Body of pancreas (tissue), 4 donors: ENCODE results near the gene SZRD1. TPM values are rescaled to one million over a fixed set of nuclear protein-coding genes. Genes with fewer than 3 reads are reported as not detected.

Experiments
- ATAC-seq: fragments of 150-250 bp; one replicate; pipeline ENCODE4 v1.9.1; 2016
- DNase-seq, 4 donors: peaks; one replicate each; pipeline ENCODE4 v3.0.0-alpha.2; 2019
- H3K27ac ChIP-seq, 4 donors: fragments of 200-600 bp; sonication (generic); 1 replicate in 3 of 4; 2 replicates in 1 of 4; pipeline versions ENCODE4 v1.5.1 to v1.6.1; 2016 to 2019; ENCODE audit warnings: mild to moderate bottlenecking in 1 of 4, mixed read lengths in 1 of 4, moderate library complexity in 1 of 4
- H3K27me3 ChIP-seq, 2 donors: fragments of 200-600 bp; sonication (generic); one replicate each; pipeline ENCODE4 v1.6.0; 2016; ENCODE audit warnings: mild to moderate bottlenecking in 1 of 2
- H3K36me3 ChIP-seq, 2 donors: fragments of 200-600 bp; sonication (generic); replicated peaks in 1 of 2; 2 replicates each; pipeline ENCODE4 v1.5.1; 2016; ENCODE audit warnings: low read depth in 2 of 2; ENCODE audit not compliant: insufficient read depth in 1 of 2
- H3K4me1 ChIP-seq: fragments of 200-600 bp; sonication (generic); one replicate; pipeline ENCODE4 v1.6.0; 2016
- H3K4me3 ChIP-seq, 2 donors: fragments of 200-600 bp; sonication (generic); 1 replicate in 1 of 2; 2 replicates in 1 of 2; pipeline ENCODE4 v1.5.1; 2016 to 2019
- H3K9me3 ChIP-seq, 3 donors: fragments of 200-600 bp; sonication (generic); 1 replicate in 2 of 3; 2 replicates in 1 of 3; pipeline ENCODE4 v1.5.1; 2016
- CTCF ChIP-seq, 7 experiments: fragments of 450-650 bp in 4 of 7; fragments of 200-600 bp in 3 of 7; sonication (generic) in 3 of 7; IDR thresholded peaks; one replicate each; pipeline ENCODE4 v1.5.1; 2016 to 2019; ENCODE audit warnings: antibody characterized with exemption in 7 of 7
- POLR2A ChIP-seq, 3 donors: fragments of 450-650 bp; IDR thresholded peaks; one replicate each; pipeline ENCODE4 v1.6.1; 2016; ENCODE audit warnings: antibody characterized with exemption in 3 of 3, mild to moderate bottlenecking in 2 of 3
- WGBS, 2 donors: methylation state at CpG; one replicate each; pipeline ENCODE4 v1.1.5; 2017; 5-methylcytosine and 5-hydroxymethylcytosine counted together
- intact Hi-C: fragments of 100-400 bp; cut with DNase I; formaldehyde crosslinking; loops from one replicate; pipeline ENCODE4 v1.15.1; 2023
- total RNA-seq, 2 donors: library from RNA; depleted of rRNA; stranded (reverse); fragments of >200 nt; gene quantifications; one replicate each; pipeline ENCODE4 v1.1.0, GENCODE V29; 2016

SZRD1 gene
- total RNA-seq, 2 donors from 2014 or later: 26.4 to 29.8 TPM

GRCh38 chr1:16367258-16367967 is 371 bp downstream of the SZRD1 start:
- Histone ChIP-seq H3K4me1 (peaks cover 70% of the 10 kb centered on the region), H3K27ac (peak overlapping the region; percentile 92 to 94 (median 93))

GRCh38 chr1:16367968-16368890 is 1.2 kb downstream of the SZRD1 start:
- peak overlapping the region; percentile 66 to 73 for H3K4me3 ChIP-seq
- ATAC-seq (no peak), DNase-seq (no peak)
- intact Hi-C loops: no loop called here
- H3K36me3 ChIP-seq: no peaks in the 10 kb centered on the region
- H3K27ac ChIP-seq: peak overlapping the region; percentile 92 to 94 (median 93)
- H3K27me3 ChIP-seq: no peaks in the 10 kb centered on the region
- TF ChIP-seq CTCF (IDR thresholded peaks at IDR 0.05) (no peak), POLR2A (IDR thresholded peaks at IDR 0.05) (no peak)
- H3K9me3 ChIP-seq: no peaks in the 10 kb centered on the region
- WGBS, 2 donors: 2 to 3% methylated on average over 24 of the region's 24 CpGs
- H3K4me1 ChIP-seq: peaks cover 77% of the 10 kb centered on the region

More at GRCh38 chr1:16367258-16367967, 371 bp downstream of the SZRD1 start:
- H3K36me3 ChIP-seq: no peaks in the 10 kb centered on the region
- peak in 3 of 4 donors; percentile 77 to 84 (median 80) for DNase-seq
- no peaks in the 10 kb centered on the region for H3K27me3 ChIP-seq
- intact Hi-C loops: no loop called here
- ATAC-seq: peak; percentile 69
- TF ChIP-seq POLR2A (IDR thresholded peaks at IDR 0.05) (peak in 2 of 3 donors; percentile 83 to 93), CTCF (IDR thresholded peaks at IDR 0.05) (peak in 2 of 7 experiments; percentile 9 to 20)
- no peaks in the 10 kb centered on the region for H3K9me3 ChIP-seq
- H3K4me3 ChIP-seq: peak overlapping the region; percentile 66 to 73
- 0% methylated on average over 19 to 47 of the region's 47 CpGs for WGBS, 2 donors

GRCh38 chr1:16369821-16370220 is 2.8 kb downstream of the SZRD1 start:
- no peak for TF ChIP-seq POLR2A (IDR thresholded peaks at IDR 0.05)
- TF ChIP-seq CTCF (IDR thresholded peaks at IDR 0.05): no peak
- H3K9me3 ChIP-seq: no peaks in the 10 kb centered on the region
- ATAC-seq (no peak), DNase-seq (no peak)
- 82 to 88% methylated on average over 4 of the region's 4 CpGs for WGBS, 2 donors
- H3K27me3 ChIP-seq: no peaks in the 10 kb centered on the region
- H3K4me3 ChIP-seq: no peak overlapping the region
- H3K4me1 ChIP-seq: peaks cover 64% of the 10 kb centered on the region
- H3K27ac ChIP-seq: no peak overlapping the region
- intact Hi-C loops: no loop called here
- H3K36me3 ChIP-seq: no peaks in the 10 kb centered on the region

- 92 to 95% methylated on average over 4 to 5 of the region's 5 CpGs for WGBS, 2 donors
- no peaks in the 10 kb centered on the region for H3K9me3 ChIP-seq
- intact Hi-C loops: no loop called here
- no peaks in the 10 kb centered on the region for H3K36me3 ChIP-seq
- H3K4me3 ChIP-seq: no peak overlapping the region
- no peak overlapping the region for H3K27ac ChIP-seq
- peaks cover 66% of the 10 kb centered on the region for H3K4me1 ChIP-seq
- no peaks in the 10 kb centered on the region for H3K27me3 ChIP-seq
- ATAC-seq (no peak), DNase-seq (no peak)
- TF ChIP-seq POLR2A (IDR thresholded peaks at IDR 0.05) (no peak), CTCF (IDR thresholded peaks at IDR 0.05) (no peak)
These were observed 4.7 kb downstream of the SZRD1 start for GRCh38 chr1:16371725-16372124.
